WI38 (cell line): Measurements from ENCODE around the gene CTNND1.
A peak's percentile ranks its signal among the peaks of the same experiment; 100 is the strongest.

Experiments
- H3K4me3 ChIP-seq: 2 replicates; pipeline ENCODE4 v1.5.1; 2011; ENCODE audit warnings: low read depth, mild to moderate bottlenecking, control low read depth, low read length
- TF ChIP-seq, protein P1 (sequence below): IDR thresholded peaks from 2 replicates; pipeline ENCODE4 v1.5.1; 2012; ENCODE audit warnings: low read depth, mild to moderate bottlenecking, control low read depth, low read length

The CTNND1 gene

DNA sequence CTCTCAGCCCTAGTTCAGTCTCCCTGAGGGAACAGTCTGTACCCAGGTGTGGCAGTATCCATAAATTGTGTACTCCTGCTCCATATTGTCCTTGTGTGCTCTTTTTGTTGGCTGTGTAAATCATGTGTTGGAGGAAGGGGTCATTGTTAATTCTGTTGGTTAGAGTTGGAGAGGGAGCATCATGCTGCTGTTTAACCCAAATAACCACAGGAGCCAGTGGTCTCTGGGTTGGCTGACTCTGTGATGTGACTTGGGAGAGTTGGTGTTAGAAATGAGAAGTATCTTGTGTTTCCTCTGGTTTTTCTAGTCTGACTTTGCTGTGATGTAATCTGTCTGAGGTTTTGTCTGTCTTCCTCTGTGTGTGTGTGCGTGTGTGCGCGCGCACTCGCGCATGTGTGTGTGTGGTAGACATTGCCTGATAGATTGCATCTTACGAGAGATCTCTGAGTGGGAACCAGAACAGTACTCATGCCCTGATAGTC is 30.5 kb downstream of the CTNND1 start:
- TF ChIP-seq, protein P1, sequence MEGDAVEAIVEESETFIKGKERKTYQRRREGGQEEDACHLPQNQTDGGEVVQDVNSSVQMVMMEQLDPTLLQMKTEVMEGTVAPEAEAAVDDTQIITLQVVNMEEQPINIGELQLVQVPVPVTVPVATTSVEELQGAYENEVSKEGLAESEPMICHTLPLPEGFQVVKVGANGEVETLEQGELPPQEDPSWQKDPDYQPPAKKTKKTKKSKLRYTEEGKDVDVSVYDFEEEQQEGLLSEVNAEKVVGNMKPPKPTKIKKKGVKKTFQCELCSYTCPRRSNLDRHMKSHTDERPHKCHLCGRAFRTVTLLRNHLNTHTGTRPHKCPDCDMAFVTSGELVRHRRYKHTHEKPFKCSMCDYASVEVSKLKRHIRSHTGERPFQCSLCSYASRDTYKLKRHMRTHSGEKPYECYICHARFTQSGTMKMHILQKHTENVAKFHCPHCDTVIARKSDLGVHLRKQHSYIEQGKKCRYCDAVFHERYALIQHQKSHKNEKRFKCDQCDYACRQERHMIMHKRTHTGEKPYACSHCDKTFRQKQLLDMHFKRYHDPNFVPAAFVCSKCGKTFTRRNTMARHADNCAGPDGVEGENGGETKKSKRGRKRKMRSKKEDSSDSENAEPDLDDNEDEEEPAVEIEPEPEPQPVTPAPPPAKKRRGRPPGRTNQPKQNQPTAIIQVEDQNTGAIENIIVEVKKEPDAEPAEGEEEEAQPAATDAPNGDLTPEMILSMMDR = no peak

DNA sequence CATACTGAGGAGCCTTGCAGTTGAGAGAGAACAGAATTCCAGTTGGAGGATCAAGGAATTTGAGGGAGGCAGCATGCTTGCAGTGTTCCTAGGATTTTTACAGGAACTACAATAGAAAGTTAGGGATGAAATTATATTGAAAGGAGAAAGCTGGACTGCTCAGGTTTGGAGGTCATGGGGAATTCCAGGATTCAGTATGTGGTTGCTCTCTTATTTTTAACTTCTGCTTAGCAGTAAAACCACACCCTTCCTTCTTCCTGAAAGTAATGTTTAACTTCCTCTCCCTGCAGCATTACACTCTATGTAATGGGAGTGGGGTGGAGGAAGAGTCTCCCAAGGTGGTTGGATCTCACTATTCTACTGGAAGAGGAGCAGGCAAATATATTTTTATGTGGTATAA is 31.3 kb downstream of the CTNND1 start:
- H3K4me3 ChIP-seq = no peak overlapping the region
- TF ChIP-seq, protein P1 = no peak

More for the DNA sequence above, 30.5 kb downstream of the CTNND1 start:
- no peak overlapping the region for H3K4me3 ChIP-seq

DNA sequence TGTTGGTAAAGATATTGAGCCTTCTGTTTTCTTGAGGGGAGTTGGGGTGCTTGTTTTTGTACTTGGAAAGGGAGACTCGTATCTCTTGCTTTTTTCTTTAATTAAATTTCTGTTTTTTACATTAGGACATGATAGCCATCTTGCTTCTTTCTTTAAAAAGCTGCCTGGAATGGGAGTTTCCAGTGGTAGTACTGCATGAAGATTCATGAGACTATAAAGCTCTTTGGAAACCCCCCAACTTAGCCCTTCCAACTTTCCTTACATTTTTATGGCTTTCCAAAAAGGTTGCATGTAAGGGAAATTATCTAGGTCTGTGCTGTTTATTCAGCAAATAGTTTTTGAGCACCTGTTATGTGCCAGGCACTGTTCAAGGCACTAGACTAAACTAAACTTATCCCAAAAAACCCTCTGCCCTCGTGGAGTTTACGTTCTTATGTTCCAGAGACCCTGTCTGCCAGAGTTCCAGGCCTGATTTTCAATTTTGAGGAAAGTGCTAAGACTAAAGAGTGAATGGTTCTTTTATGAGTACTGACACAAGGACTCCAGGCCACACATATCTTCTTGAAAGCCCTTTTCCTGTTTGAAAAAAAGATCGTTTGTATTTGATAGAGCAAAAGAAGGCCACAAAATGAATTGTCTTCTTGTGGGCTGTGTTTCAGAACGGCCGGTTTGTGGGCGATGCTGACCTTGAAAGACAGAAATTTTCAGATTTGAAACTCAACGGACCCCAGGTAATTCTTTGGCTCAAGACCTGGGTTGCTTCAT is 31.9 kb downstream of the CTNND1 start:
- TF ChIP-seq, protein P1 = no peak
- no peak overlapping the region for H3K4me3 ChIP-seq

DNA sequence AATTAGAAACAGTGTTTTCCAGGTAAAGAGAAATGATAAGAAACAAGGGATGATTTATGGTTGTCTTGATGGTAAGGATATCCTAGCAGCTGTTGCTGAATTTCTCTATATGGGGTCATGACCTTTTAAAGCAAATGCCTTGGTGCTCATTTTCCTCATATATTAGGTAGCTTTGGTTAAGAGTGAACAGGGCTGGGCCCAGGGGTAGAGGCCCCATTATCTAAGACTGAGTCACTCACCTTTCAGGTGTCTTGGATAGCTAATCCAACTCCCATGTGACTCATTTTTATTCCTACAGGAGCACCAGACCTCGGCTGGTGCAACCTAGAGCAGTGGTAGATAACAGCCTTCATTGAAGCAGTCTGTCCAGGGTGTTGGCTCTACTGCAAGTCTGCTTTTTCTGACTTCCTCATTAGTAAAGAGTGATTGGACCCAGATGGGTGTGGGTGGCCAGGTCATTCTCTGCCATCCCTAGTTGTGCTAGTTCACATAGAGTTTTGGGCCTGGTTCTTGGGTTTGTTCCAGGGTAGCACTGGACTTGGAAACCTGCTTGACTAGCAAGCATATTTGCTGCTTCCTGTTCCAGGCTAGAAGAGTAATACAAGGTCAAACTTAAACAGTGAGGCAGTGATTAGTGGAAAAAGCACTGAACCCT is 37.4 kb downstream of the CTNND1 start:
- H3K4me3 ChIP-seq = no peak overlapping the region
- TF ChIP-seq, protein P1 = no peak

DNA sequence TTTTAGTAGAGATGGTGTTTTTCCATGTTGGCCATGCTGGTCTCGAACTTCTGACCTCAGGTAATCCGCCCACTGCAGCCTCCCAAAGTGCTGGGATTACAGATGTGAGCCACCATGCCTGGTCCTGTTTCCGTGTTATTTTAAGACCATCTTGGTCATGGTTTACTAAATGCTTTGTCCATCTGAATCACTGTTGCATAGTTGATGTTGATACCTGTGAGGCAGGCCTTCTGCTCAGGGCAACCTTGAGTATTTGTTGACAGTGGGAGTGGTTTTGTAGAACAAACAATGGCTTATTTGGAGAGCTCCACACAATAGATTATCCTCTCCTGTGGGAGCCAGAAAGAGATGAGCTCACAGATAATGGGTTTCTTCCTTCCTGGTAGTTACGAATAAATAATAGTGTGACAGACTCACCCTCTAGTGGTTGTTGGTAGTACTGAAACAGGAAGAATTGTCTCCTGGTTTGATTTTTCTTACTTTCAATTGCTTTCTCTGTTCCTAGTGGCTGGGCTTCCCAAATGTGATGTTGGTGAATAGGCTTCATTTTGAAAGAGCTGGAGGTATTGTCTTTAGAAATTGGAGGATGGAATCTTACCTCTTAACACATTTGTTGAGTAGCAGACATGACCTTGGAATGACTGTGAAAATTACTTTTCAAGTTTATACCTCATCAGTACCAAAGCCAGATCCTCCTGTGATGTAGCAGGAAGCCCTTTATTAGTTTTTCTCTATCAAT is 39.0 kb downstream of the CTNND1 start:
- no peak overlapping the region for H3K4me3 ChIP-seq
- TF ChIP-seq, protein P1 = peak; percentile 56; the same call in 1 of the 2 replicates

DNA sequence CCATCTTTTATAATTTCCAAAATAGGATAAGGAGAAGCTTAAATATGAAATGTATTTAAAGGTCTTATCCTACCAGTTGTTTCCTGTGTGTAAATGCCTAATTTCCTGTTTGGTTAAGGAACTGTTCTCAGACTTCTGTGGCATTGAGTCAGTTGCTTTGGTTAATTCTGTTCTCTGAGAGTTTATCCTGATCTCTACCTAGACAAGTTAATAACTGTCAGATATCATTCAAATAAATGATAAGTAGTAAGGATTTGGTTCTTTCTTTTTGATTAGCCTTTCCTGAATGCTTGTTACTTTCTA is 39.5 kb downstream of the CTNND1 start:
- H3K4me3 ChIP-seq = no peak overlapping the region
- TF ChIP-seq, protein P1 = no peak
